Astrocyte of the cerebellum (primary cell): ENCODE measurements around the gene RIC8B.

Experiments used
- DNase-seq: peaks from one replicate; pipeline ENCODE4 v3.0.0-alpha.2; 2011; ENCODE audit warnings: low read depth
- H3K4me3 ChIP-seq: 2 replicates; pipeline ENCODE4 v1.5.1; 2011; ENCODE audit warnings: mild to moderate bottlenecking, low read depth, low read length, moderate library complexity
- in situ Hi-C: cut with HindIII; loops from 2 replicates; pipeline ENCODE4 v1.10.0; 2017; ENCODE audit warnings: low sequenced_read_pairs
- TF ChIP-seq, protein P1 (sequence below): IDR thresholded peaks from 2 replicates; pipeline ENCODE4 v1.5.1; 2012; ENCODE audit warnings: low read length, low read depth, moderate library complexity, mild to moderate bottlenecking; ENCODE audit errors: missing control alignments

The RIC8B gene

DNA sequence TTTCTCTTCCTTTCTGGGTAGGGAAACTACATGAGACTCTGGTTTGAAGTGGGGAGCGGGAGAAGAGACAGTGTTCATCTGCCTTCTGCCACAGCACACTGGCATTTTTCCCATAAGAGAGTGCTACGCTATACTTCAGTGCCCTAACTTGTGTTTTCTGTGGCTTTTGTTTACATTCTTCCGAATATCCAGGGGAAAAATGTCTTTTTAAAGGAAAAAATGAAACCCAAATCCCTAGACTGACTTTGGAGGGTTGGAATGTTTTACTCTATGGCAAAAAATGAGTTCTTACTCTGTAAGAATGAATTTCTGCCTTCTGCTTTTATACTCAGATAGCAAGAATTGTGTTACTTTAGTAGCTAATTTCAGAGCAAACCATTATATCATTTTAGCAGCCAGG, 93.2 kb downstream of the RIC8B start:
- DNase-seq: no peak
- H3K4me3 ChIP-seq: no peak overlapping the region
- in situ Hi-C loops: no loop called here
- TF ChIP-seq, protein P1, sequence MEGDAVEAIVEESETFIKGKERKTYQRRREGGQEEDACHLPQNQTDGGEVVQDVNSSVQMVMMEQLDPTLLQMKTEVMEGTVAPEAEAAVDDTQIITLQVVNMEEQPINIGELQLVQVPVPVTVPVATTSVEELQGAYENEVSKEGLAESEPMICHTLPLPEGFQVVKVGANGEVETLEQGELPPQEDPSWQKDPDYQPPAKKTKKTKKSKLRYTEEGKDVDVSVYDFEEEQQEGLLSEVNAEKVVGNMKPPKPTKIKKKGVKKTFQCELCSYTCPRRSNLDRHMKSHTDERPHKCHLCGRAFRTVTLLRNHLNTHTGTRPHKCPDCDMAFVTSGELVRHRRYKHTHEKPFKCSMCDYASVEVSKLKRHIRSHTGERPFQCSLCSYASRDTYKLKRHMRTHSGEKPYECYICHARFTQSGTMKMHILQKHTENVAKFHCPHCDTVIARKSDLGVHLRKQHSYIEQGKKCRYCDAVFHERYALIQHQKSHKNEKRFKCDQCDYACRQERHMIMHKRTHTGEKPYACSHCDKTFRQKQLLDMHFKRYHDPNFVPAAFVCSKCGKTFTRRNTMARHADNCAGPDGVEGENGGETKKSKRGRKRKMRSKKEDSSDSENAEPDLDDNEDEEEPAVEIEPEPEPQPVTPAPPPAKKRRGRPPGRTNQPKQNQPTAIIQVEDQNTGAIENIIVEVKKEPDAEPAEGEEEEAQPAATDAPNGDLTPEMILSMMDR: no peak

DNA sequence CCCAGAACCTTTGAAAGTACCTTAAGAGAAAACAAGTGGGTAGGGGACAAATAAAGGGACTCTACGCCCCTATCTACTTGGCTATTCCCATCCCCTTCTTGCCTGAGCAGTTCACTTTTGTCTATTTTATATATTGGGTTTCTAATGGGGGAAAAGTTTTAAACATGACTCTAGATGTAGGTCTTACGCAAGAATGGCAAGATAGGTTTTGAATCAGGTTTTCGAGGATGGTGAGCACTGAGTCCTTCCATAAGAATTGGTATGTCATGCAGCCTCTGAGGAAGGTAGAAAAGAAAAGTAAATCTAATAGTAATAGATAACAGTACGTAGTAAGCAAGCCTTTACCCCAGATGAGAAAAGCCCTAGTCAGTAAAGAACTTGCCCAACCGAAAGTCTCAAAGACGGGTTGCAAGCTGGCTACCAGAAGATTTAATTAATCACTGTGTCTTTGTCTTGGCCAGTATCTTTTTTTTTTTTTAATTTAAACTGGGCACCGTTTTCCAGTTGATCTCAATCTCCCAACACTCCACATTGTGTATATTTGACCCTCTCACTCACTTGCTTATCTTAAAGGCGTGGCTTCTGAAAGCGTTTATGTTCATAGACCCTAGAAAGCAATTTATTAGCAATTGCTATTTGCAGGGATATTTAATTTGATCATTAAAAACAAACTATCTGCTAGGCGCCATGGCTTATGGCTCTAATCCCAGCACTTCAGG, 94.7 kb downstream of the RIC8B start:
- no peak overlapping the region for H3K4me3 ChIP-seq
- DNase-seq: no peak
- in situ Hi-C loops: no loop called here
- TF ChIP-seq, protein P1: no peak

- in situ Hi-C loops: no loop called here
- TF ChIP-seq, protein P1: no peak
- DNase-seq: no peak
- no peak overlapping the region for H3K4me3 ChIP-seq
Measured at GRCh38 chr12:106870116-106870515, 95.6 kb downstream of the RIC8B start.

GRCh38 chr12:106871477-106871876, 97.0 kb downstream of the RIC8B start:
- no peak for DNase-seq
- TF ChIP-seq, protein P1: no peak
- no peak overlapping the region for H3K4me3 ChIP-seq
- in situ Hi-C loops: no loop called here

DNA sequence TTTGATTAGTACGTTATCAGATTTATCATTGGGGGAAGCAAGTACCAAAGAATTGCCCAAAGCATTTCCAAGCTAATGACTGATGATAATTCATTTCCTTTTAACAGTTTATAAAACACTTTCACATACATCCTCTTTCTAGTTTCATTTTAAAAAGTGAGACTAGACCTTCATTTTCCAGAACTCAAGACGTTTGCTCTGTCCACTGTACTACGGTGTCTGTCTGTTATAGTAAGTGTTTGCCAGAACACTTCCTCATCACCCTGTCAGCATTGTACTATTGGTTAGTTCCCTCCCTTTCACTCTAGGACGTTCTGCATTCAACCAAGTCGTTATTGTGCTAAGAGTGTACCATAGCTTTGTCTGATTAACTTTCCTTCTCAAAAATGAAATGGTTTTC, 99.5 kb downstream of the RIC8B start:
- TF ChIP-seq, protein P1: no peak
- H3K4me3 ChIP-seq: no peak overlapping the region
- no peak for DNase-seq
- in situ Hi-C loops: no loop called here

DNA sequence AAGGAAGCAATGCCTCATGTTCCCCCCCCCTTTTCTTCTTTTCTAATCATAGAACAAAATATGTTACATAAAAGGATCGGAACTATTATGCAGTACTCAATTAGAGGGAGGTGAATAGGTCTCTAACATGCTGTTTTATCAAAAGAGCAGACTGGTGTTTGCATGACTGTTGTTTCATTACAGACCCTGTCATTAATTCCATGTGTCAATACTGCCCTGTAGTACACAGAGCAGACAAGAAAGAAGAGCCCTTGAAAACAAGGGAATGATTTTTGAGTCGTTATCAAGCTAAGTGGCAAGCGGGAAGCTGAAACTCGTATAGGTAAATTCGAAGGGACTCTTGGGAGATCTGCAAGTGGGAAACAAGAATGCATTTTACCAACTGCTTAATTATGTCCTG, 104.3 kb downstream of the RIC8B start:
- TF ChIP-seq, protein P1: no peak
- H3K4me3 ChIP-seq: no peak overlapping the region
- in situ Hi-C loops: no loop called here
- DNase-seq: no peak
